PC-3 (cell line): Measurements from ENCODE around the gene MAPK7. TPM values are rescaled to one million over a fixed set of nuclear protein-coding genes. Genes with fewer than 3 reads are reported as not detected.

Experiments
- ATAC-seq: fragments of 200-7000 bp; cut with Tn5 transposase; 2 replicates; pipeline ENCODE4 v1.9.1; 2020; ENCODE audit warnings: mild to moderate bottlenecking, moderate library complexity
- BruUV-seq: library from RNA; stranded (reverse); fragments of 400-500 nt; replicated peaks from 2 replicates; lab custom pipeline; 2021; lab: Mats Ljungman, UMichigan
- CTCF ChIA-PET: fragments of 300-600 bp; sonication (Branson Sonifier 250); formaldehyde crosslinking; loops from one replicate; lab custom pipeline; 2022; ENCODE audit warnings: antibody characterized with exemption; lab: Charles Lee
- POLR2A ChIA-PET: fragments of 300-600 bp; sonication (Branson Sonifier 250); formaldehyde crosslinking; loops from one replicate; lab custom pipeline; 2022; ENCODE audit warnings: antibody characterized with exemption; ENCODE audit not compliant: unreplicated experiment; lab: Charles Lee
- DNase-seq: peaks from one replicate; pipeline ENCODE4 v3.0.0-alpha.2; 2015
- H2AFZ ChIP-seq: fragments of 300-600 bp; sonication (generic); 2 replicates; pipeline ENCODE4 v1.6.0; 2016; ENCODE audit warnings: antibody characterized with exemption, low read length
- H3F3A ChIP-seq: fragments of 300-600 bp; sonication (generic); one replicate; pipeline ENCODE4 v1.6.0; 2017; ENCODE audit warnings: antibody characterized with exemption, low read length, control low read depth, mild to moderate bottlenecking; ENCODE audit not compliant: unreplicated experiment
- H3K27ac ChIP-seq: fragments of 300-600 bp; sonication (generic); 2 replicates; pipeline ENCODE4 v1.5.1; 2016; ENCODE audit warnings: mild to moderate bottlenecking, low read length
- H3K27me3 ChIP-seq: fragments of 300-600 bp; sonication (generic); 2 replicates; pipeline ENCODE4 v1.6.1; 2016; ENCODE audit warnings: low read length, mixed read lengths
- H3K36me3 ChIP-seq: fragments of 300-600 bp; sonication (generic); 2 replicates; pipeline ENCODE4 v1.6.1; 2016; ENCODE audit warnings: low read depth, mixed run types, low read length, mixed read lengths
- H3K4me1 ChIP-seq: fragments of 300-600 bp; sonication (generic); 2 replicates; pipeline ENCODE4 v1.5.1; 2016; ENCODE audit warnings: low read length; ENCODE audit not compliant: insufficient read depth
- H3K4me2 ChIP-seq: fragments of 300-600 bp; sonication (generic); 2 replicates; pipeline ENCODE4 v1.6.0; 2016; ENCODE audit warnings: low read length
- H3K4me3 ChIP-seq: fragments of 300-600 bp; sonication (generic); 2 replicates; pipeline ENCODE4 v1.5.1; 2016; ENCODE audit warnings: mild to moderate bottlenecking, low read length, mixed read lengths
- H3K79me2 ChIP-seq: fragments of 300-600 bp; sonication (generic); 2 replicates; pipeline ENCODE4 v1.6.1; 2017; ENCODE audit warnings: low read length, mixed read lengths
- H3K9ac ChIP-seq: fragments of 300-600 bp; sonication (generic); 2 replicates; pipeline ENCODE4 v1.6.0; 2016; ENCODE audit warnings: mild to moderate bottlenecking, low read length
- H3K9me2 ChIP-seq: fragments of 300-600 bp; sonication (generic); replicated peaks from 2 replicates; pipeline ENCODE4 v1.6.1; 2016; ENCODE audit warnings: mixed run types, low read length, mixed read lengths
- H3K9me3 ChIP-seq: fragments of 300-600 bp; sonication (generic); 2 replicates; pipeline ENCODE4 v1.6.1; 2016; ENCODE audit warnings: low read length, mixed read lengths
- H4K20me1 ChIP-seq: fragments of 300-600 bp; sonication (generic); 2 replicates; pipeline ENCODE4 v1.6.1; 2016; ENCODE audit warnings: low read length, mixed read lengths
- EZH2 ChIP-seq: fragments of 300-600 bp; sonication (generic); IDR thresholded peaks from one replicate; pipeline ENCODE4 v1.6.1; 2017; ENCODE audit warnings: antibody characterized with exemption, mild to moderate bottlenecking, low read length; ENCODE audit not compliant: unreplicated experiment
- EZH2phosphoT487 ChIP-seq: fragments of 300-600 bp; sonication (generic); IDR thresholded peaks from 2 replicates; pipeline ENCODE4 v1.6.1; 2018; ENCODE audit warnings: mild to moderate bottlenecking, antibody characterized with exemption, low read length, borderline replicate concordance
- intact Hi-C: fragments of 100-400 bp; cut with micrococcal nuclease; formaldehyde crosslinking; loops from 2 replicates; pipeline ENCODE4 v1.9.0; 2023
- total RNA-seq: library from RNA; depleted of rRNA; stranded (reverse); fragments of >200 nt; gene quantifications from 2 replicates; pipeline ENCODE4 v1.2.3, GENCODE V29; 2014
- TF ChIP-seq, protein P1 (sequence below): fragments of 300-600 bp; sonication (generic); conservative IDR thresholded peaks from 2 replicates; pipeline ENCODE4 v1.5.1; 2017; ENCODE audit warnings: antibody characterized with exemption, low read depth, mild to moderate bottlenecking, low read length

Gene MAPK7
- total RNA-seq, 1 experiment from 2014 or later, result 9.8 TPM

GRCh38 chr17:19386051-19386929, 8.0 kb downstream of the MAPK7 start:
- H3K9ac ChIP-seq, result no peak overlapping the region
- peaks cover 13% of the 10 kb centered on the region; the same call in 1 of the 2 replicates for H3K36me3 ChIP-seq
- H2AFZ ChIP-seq, result no peak overlapping the region
- TF ChIP-seq, protein P1, sequence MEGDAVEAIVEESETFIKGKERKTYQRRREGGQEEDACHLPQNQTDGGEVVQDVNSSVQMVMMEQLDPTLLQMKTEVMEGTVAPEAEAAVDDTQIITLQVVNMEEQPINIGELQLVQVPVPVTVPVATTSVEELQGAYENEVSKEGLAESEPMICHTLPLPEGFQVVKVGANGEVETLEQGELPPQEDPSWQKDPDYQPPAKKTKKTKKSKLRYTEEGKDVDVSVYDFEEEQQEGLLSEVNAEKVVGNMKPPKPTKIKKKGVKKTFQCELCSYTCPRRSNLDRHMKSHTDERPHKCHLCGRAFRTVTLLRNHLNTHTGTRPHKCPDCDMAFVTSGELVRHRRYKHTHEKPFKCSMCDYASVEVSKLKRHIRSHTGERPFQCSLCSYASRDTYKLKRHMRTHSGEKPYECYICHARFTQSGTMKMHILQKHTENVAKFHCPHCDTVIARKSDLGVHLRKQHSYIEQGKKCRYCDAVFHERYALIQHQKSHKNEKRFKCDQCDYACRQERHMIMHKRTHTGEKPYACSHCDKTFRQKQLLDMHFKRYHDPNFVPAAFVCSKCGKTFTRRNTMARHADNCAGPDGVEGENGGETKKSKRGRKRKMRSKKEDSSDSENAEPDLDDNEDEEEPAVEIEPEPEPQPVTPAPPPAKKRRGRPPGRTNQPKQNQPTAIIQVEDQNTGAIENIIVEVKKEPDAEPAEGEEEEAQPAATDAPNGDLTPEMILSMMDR, result no peak
- TF ChIP-seq EZH2 (no peak), EZH2phosphoT487 (no peak)
- no peaks in the 10 kb centered on the region for H3K27me3 ChIP-seq
- 0 out of 2 replicates have a peak, but pooled peaks cover under 1% of the 10 kb centered on the region for H3K79me2 ChIP-seq
- no peaks in the 10 kb centered on the region for H3K9me3 ChIP-seq
- intact Hi-C loops, result no loop called here
- DNase-seq, result peak; percentile 81
- peak; percentile 77 for ATAC-seq
- H4K20me1 ChIP-seq, result no peaks in the 10 kb centered on the region
- ChIA-PET CTCF (no interaction called here), POLR2A (no interaction called here)
- no peaks in the 10 kb centered on the region for H3K9me2 ChIP-seq
- no peaks in the 10 kb centered on the region for H3F3A ChIP-seq
- no TSS peak for BruUV-seq
- H3K4me2 ChIP-seq, result no peak overlapping the region
- no peak overlapping the region for H3K4me3 ChIP-seq
- H3K27ac ChIP-seq, result no peak overlapping the region
- peaks cover 13% of the 10 kb centered on the region; the same call in 1 of the 2 replicates for H3K4me1 ChIP-seq

DNA sequence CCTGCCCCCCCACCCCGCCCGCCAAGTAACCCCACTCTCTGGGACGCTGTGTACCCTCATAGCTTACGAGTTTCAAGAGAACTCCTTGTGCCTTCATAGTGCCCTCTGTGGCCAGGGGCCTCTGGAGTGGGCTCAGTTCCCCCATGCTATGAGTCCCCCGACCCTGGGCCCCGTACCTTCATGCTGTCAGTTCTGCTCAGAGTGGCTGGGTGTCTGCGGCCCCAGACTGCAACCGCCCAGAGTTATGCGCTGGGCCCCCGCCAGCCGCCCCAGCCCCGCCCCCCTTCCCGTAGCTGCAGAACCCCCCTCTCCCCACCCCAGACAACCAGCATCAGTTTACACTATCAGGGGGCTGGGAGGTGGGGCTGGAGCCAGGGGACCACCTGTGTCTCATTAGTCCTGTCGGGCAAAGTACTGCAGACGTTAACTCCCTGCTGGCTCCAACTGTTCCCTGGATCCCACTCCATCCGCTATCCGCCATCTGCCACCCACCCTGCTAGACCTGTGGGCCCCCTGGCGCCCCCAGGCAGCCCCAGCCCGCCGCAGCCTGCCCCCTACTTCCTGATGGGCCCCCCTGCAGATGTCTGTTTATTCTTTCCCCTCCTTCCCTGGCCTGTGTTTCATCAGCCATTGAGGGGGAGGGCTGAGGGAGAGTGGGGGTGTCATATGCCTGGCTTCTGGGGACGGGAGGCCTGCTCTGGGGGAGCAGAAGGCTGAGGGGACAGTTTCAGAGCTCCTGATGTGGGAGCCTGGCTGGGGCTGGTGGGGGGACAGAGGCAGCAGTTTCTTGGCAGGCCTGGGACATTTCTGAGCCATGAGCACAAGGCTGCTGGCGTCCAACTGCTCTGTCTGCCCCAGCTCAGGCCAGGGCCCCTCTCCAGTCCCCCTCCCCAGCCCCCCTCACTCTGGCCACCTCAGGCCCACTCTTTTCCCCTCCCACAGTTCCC, 8.9 kb downstream of the MAPK7 start, which contains the start of gene MFAP4:
Gene MFAP4 (minus strand): TSS at position 217 of the 947 bp plus-strand sequence. CDS start 35 bp downstream, at position 182.
- intact Hi-C loops, result no loop called here
- TF ChIP-seq, protein P1, result no peak
- no peak for TF ChIP-seq EZH2phosphoT487
- TF ChIP-seq EZH2, result no peak
- Histone ChIP-seq H3K27me3 (no peaks in the 10 kb centered on the region), H3F3A (no peaks in the 10 kb centered on the region), H3K27ac (no peak within 1 kb of the TSS), H3K9ac (no peak within 1 kb of the TSS), H4K20me1 (no peaks in the 10 kb centered on the region), H3K4me3 (no peak within 1 kb of the TSS), H3K79me2 (no peaks in the 10 kb centered on the region), H3K4me1 (peaks cover 13% of the 10 kb centered on the region; the same call in 1 of the 2 replicates), H3K4me2 (no peak within 1 kb of the TSS), H3K9me3 (no peaks in the 10 kb centered on the region), H3K9me2 (no peaks in the 10 kb centered on the region), H3K36me3 (peaks cover 12% of the 10 kb centered on the region; the same call in 1 of the 2 replicates), H2AFZ (no peak within 1 kb of the TSS)
- CTCF ChIA-PET, result no interaction called here
- no TSS peak for BruUV-seq
- ATAC-seq (no peak), DNase-seq (no peak)
- POLR2A ChIA-PET, result no interaction called here
